ENCODE results near the gene AK9. TPM values are rescaled to one million over a fixed set of nuclear protein-coding genes. Genes with fewer than 3 reads are reported as not detected.

Gene AK9
- total RNA-seq, 1 experiment from 2014 or later: 3.5 TPM

- no peak overlapping the region for H3K9ac ChIP-seq (ENCODE audit: low read length)
- H3K9me3 ChIP-seq (ENCODE audit: control insufficient read depth in 1 of 2, insufficient read depth in 1 of 2, low read depth in 1 of 2, low read length in 2 of 2): no peaks in the 10 kb centered on the region
- intact Hi-C loops (cut with micrococcal nuclease): no loop called here
- H3K36me3 ChIP-seq (ENCODE audit: control insufficient read depth in 1 of 2, insufficient read depth in 2 of 2, low read length in 2 of 2): no peaks in the 10 kb centered on the region
- H3K4me1 ChIP-seq (ENCODE audit: control insufficient read depth in 1 of 2, insufficient read depth in 2 of 2, low read length in 2 of 2): peaks cover 0 to 3% of the 10 kb centered on the region in 2 experiments; a peak in 1 of 4 replicates
- H3K9me2 ChIP-seq (ENCODE audit: insufficient read depth): no peaks in the 10 kb centered on the region
- no peak for DNase-seq (ENCODE audit: low read depth, low spot score)
- no peak overlapping the region for H3K27ac ChIP-seq (ENCODE audit: low read depth, low read length)
- BruUV-seq (replicated peaks): no TSS peak
- no peaks in the 10 kb centered on the region for H3K27me3 ChIP-seq (ENCODE audit: insufficient read depth, low read length)
- H4K20me1 ChIP-seq (ENCODE audit: insufficient read depth): no peaks in the 10 kb centered on the region
- no peaks in the 10 kb centered on the region for H3K79me2 ChIP-seq (ENCODE audit: insufficient read depth, low read length)
- H2AFZ ChIP-seq (ENCODE audit: low read depth, low read length, poor library complexity, severe bottlenecking): no peak overlapping the region
- ChIA-PET CTCF (interaction anchor here (6.9 kb wide), 1 partner anchor 337 kb away, joined by 116 read pairs; no protein-coding TSS in a partner anchor), POLR2A (interaction anchor here (1.0 kb wide), 1 partner anchor 338 kb away, joined by 3 read pairs; no protein-coding TSS in a partner anchor), RAD21 (ENCODE audit: low non-redundant PET in 1 of 2, low total read pairs in 2 of 2, uncharacterized antibody in 2 of 2, unreplicated experiment in 2 of 2) (no interaction called here)
- TF ChIP-seq JUND (IDR thresholded peaks at IDR 0.05) (no peak), POLR2AphosphoS5 (IDR thresholded peaks at IDR 0.05; ENCODE audit: low read depth, low read length) (no peak), EZH2phosphoT487 (IDR thresholded peaks at IDR 0.05; ENCODE audit: borderline replicate concordance) (no peak), CEBPB (IDR thresholded peaks at IDR 0.05; ENCODE audit: low read depth) (no peak), ATF3 (IDR thresholded peaks at IDR 0.05) (no peak), SRF (IDR thresholded peaks at IDR 0.05; ENCODE audit: low read depth) (no peak), CTCF (IDR thresholded peaks at IDR 0.05 in 2 of 3, conservative IDR thresholded peaks at IDR 0.05 in 1 of 3; ENCODE audit: borderline replicate concordance in 1 of 3, insufficient read depth in 1 of 3, low read depth in 2 of 3, low read length in 2 of 3) (no peak), RAD21 (IDR thresholded peaks at IDR 0.05; ENCODE audit: low read depth) (no peak), ZNF274 (IDR thresholded peaks at IDR 0.05; ENCODE audit: low read depth, low read length) (no peak), ELF1 (IDR thresholded peaks at IDR 0.05; ENCODE audit: borderline replicate concordance, low read depth) (no peak), EZH2 (IDR thresholded peaks at IDR 0.05) (no peak), POLR2A (IDR thresholded peaks at IDR 0.05; ENCODE audit: borderline replicate concordance, extremely low read depth, insufficient read depth, insufficient read length) (no peak), CBX3 (IDR thresholded peaks at IDR 0.05; ENCODE audit: low read depth) (no peak), EGR1 (IDR thresholded peaks at IDR 0.05; ENCODE audit: low read depth) (no peak)
- no peak overlapping the region for H3K4me3 ChIP-seq (replicated peaks in 1 of 2; ENCODE audit: low read depth in 1 of 2, low read length in 2 of 2)
- H3K4me2 ChIP-seq (ENCODE audit: low read length): no peak overlapping the region
- no peak for ATAC-seq
Observed at GRCh38 chr6:109701774-109702173, 10.8 kb upstream of the AK9 start.
